HG03064 (cell line): ENCODE measurements around the gene FXYD2.

Experiments used
- ATAC-seq: cut with Tn5 transposase; IDR thresholded peaks from one replicate; pipeline ENCODE4 v1.9.1; 2021; ENCODE audit warnings: low read depth; ENCODE audit not compliant: unreplicated experiment

Gene FXYD2

GRCh38 chr11:117805045-117805444 is 19.5 kb downstream of the FXYD2 start:
- no peak for ATAC-seq

GRCh38 chr11:117803896-117804295 is 20.6 kb downstream of the FXYD2 start:
- no peak for ATAC-seq

GRCh38 chr11:117799634-117800033 is 24.9 kb downstream of the FXYD2 start:
- ATAC-seq = no peak

- ATAC-seq = no peak
Observed at GRCh38 chr11:117796872-117797529, 27.5 kb downstream of the FXYD2 start, which contains the start of gene DSCAML1. Gene DSCAML1 (minus strand): TSS chr11:117797216. CDS start chr11:117797079, 137 bp downstream.

GRCh38 chr11:117796456-117796871 is 28.1 kb downstream of the FXYD2 start:
- no peak for ATAC-seq

- ATAC-seq = no peak
Observed at GRCh38 chr11:117795638-117796455, 28.7 kb downstream of the FXYD2 start.

- ATAC-seq = no peak
Observed at GRCh38 chr11:117794772-117795629, 29.5 kb downstream of the FXYD2 start.

- ATAC-seq = no peak
Observed at GRCh38 chr11:117794135-117794534, 30.4 kb downstream of the FXYD2 start.

GRCh38 chr11:117793583-117793982 is 31.0 kb downstream of the FXYD2 start:
- no peak for ATAC-seq

GRCh38 chr11:117792992-117793391 is 31.6 kb downstream of the FXYD2 start:
- ATAC-seq = no peak

GRCh38 chr11:117792241-117792640 is 32.3 kb downstream of the FXYD2 start:
- ATAC-seq = no peak

GRCh38 chr11:117790279-117790678 is 34.3 kb downstream of the FXYD2 start:
- no peak for ATAC-seq

- ATAC-seq = no peak
Observed at GRCh38 chr11:117789241-117789640, 35.3 kb downstream of the FXYD2 start.

GRCh38 chr11:117786135-117786870 is 38.2 kb downstream of the FXYD2 start:
- no peak for ATAC-seq

- no peak for ATAC-seq
Observed at GRCh38 chr11:117782101-117782500, 42.4 kb downstream of the FXYD2 start.

GRCh38 chr11:117781627-117782026 is 42.9 kb downstream of the FXYD2 start:
- ATAC-seq = no peak

- no peak for ATAC-seq
Observed at GRCh38 chr11:117780456-117780855, 44.1 kb downstream of the FXYD2 start.

GRCh38 chr11:117774553-117774952 is 50.0 kb downstream of the FXYD2 start:
- no peak for ATAC-seq

- ATAC-seq = no peak
Observed at GRCh38 chr11:117772360-117772759, 52.2 kb downstream of the FXYD2 start.

GRCh38 chr11:117771841-117772240 is 52.7 kb downstream of the FXYD2 start:
- no peak for ATAC-seq
